Left ventricle myocardium inferior (tissue), 1 donor: Measurements from ENCODE around the gene DKKL1. TPM values are rescaled to one million over a fixed set of nuclear protein-coding genes. Genes with fewer than 3 reads are reported as not detected.

Experiments
- total RNA-seq: library from RNA; stranded (reverse); fragmentation: NEBNext Ultra II Directional; extraction: Animal tissue kit (Norgen Biotek cat#: 25700); gene quantifications from one replicate; pipeline ENCODE4 v1.2.1, GENCODE V29; 2021
- donor health status: DM: no; HTN: yes; CAD: no; lungs with severe emphysema.

The DKKL1 gene
- total RNA-seq, 1 donor from 2014 or later = not detected

Other genes starting within 250 kb of the DKKL1 start
- gene LIN7B, start 249.5 kb upstream of the DKKL1 start, total RNA-seq = 23.4 TPM
- 1.6 TPM for gene C19orf73, start 244.7 kb upstream of the DKKL1 start, total RNA-seq
- gene PPFIA3, start 244.3 kb upstream of the DKKL1 start, total RNA-seq = 5.7 TPM
- gene HRC, start 208.5 kb upstream of the DKKL1 start, total RNA-seq = 1,040 TPM
- 31.5 TPM for gene TRPM4, start 206.1 kb upstream of the DKKL1 start, total RNA-seq
- 1.1 TPM for gene SLC6A16, start 38.7 kb upstream of the DKKL1 start, total RNA-seq
- 3.7 TPM for gene CD37, start 28.5 kb upstream of the DKKL1 start, total RNA-seq
- 44.1 TPM for gene TEAD2, start 1.5 kb upstream of the DKKL1 start, total RNA-seq
- not detected for gene KASH5, start 24.4 kb downstream of the DKKL1 start, total RNA-seq
- gene PTH2, start 59.6 kb downstream of the DKKL1 start, total RNA-seq = not detected
- 0.14 TPM for gene GFY, start 61.5 kb downstream of the DKKL1 start, total RNA-seq
- 0.99 TPM for gene SLC17A7, start 77.7 kb downstream of the DKKL1 start, total RNA-seq
- gene PIH1D1, start 87.9 kb downstream of the DKKL1 start, total RNA-seq = 24.7 TPM
- 9.6 TPM for gene ALDH16A1, start 89.3 kb downstream of the DKKL1 start, total RNA-seq
- gene FLT3LG, start 110.3 kb downstream of the DKKL1 start, total RNA-seq = 3.1 TPM
- 1,308 TPM for gene RPL13A, start 123.7 kb downstream of the DKKL1 start, total RNA-seq
- gene RPS11, start 132.6 kb downstream of the DKKL1 start, total RNA-seq = 998 TPM
- gene FCGRT, start 148.8 kb downstream of the DKKL1 start, total RNA-seq = 80.9 TPM
- gene RCN3, start 164.1 kb downstream of the DKKL1 start, total RNA-seq = 7.5 TPM
- gene NOSIP, start 216.7 kb downstream of the DKKL1 start, total RNA-seq = 47.3 TPM
- 0.88 TPM for gene PRRG2, start 217.4 kb downstream of the DKKL1 start, total RNA-seq
- 15.5 TPM for gene PRR12, start 227.3 kb downstream of the DKKL1 start, total RNA-seq